C4-2B (cell line): ENCODE data around the gene PRKG1.

Source experiments
- ZFX ChIP-seq: fragments of 450-650 bp; IDR thresholded peaks from 2 replicates; pipeline ENCODE4 v1.6.1; 2017
- TF ChIP-seq, protein P1 (sequence below): fragments of 450-650 bp; conservative IDR thresholded peaks from 2 replicates; pipeline ENCODE4 v1.5.1; 2017; ENCODE audit warnings: mild to moderate bottlenecking

DNA sequence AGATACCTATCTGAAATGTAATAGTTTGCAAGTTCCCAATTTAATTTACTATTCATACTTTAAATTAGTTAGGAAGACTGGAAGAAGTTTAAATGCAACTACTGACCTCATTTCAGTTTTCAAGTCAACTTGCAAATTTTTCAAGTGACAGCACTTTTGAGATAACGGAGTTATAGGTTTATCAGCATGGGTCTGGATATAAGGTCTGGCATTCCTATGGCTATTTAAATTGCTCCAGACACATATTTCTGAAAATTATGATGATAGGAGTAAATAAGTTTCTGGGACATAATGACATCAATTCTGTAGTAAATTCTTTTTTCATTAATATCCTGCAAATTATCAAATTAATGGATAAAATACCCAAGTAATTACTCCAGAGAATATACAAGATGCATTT lies 251.9 kb downstream of the PRKG1 start:
- TF ChIP-seq, protein P1, sequence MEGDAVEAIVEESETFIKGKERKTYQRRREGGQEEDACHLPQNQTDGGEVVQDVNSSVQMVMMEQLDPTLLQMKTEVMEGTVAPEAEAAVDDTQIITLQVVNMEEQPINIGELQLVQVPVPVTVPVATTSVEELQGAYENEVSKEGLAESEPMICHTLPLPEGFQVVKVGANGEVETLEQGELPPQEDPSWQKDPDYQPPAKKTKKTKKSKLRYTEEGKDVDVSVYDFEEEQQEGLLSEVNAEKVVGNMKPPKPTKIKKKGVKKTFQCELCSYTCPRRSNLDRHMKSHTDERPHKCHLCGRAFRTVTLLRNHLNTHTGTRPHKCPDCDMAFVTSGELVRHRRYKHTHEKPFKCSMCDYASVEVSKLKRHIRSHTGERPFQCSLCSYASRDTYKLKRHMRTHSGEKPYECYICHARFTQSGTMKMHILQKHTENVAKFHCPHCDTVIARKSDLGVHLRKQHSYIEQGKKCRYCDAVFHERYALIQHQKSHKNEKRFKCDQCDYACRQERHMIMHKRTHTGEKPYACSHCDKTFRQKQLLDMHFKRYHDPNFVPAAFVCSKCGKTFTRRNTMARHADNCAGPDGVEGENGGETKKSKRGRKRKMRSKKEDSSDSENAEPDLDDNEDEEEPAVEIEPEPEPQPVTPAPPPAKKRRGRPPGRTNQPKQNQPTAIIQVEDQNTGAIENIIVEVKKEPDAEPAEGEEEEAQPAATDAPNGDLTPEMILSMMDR: no peak
- TF ChIP-seq ZFX: no peak
